ENCODE results near the gene TSPAN18. TPM values are rescaled to one million over a fixed set of nuclear protein-coding genes. Genes with fewer than 3 reads are reported as not detected.

TSPAN18 gene
- total and polyA plus RNA-seq, 3 donors from 2014 or later, result 2.1 to 11.1 (median 5.0) TPM

DNA sequence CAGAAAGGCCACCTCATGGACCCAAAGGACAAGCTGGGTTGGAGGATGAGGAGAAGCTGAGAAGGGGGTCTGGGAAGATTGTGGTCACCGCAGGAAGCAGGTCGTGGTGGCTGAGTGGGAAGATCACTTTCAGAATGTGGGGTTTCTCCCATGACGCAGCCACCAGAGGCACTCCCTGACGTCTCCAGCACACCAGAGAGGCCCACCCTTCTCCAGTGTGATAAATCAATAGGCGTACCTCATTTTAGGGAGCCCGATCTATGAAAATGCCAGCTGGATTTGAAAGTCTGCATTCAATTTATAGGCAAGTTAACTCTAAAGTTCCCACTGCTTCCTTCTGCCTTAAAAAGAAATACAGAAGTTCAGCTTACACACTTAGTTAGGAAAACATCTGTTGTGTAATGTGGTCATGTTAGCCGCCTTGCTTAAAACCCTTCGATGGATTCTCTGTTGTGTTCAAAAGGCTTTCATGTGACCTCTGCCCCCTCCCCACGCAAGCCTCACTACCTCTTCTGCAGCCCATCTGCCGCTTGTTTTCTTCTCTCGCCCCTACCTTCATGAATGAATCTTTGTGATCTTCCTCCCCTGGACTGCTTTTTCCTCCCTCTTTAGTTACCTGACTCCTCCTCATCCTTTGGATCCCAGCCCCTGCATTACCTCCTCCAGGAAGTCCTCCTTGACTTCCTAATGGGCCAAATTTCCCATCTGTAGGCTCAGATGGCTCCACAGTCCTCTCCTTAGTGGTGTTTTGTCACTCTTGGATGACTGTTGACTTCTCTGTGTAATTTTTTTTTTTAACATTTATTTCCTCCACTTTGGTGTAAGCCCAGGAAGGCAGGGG, 10.7 kb downstream of the TSPAN18 start:
- Histone ChIP-seq H3K36me3 (ENCODE audit: low read depth, missing control alignments) (no peaks in the 10 kb centered on the region), H3K27ac (no peak overlapping the region), H3K27me3 (no peaks in the 10 kb centered on the region), H3K4me3 (no peak overlapping the region), H3K4me1 (no peaks in the 10 kb centered on the region), H3K9me3 (no peaks in the 10 kb centered on the region)
- 79 to 81% methylated on average over 11 of the region's 11 CpGs for WGBS, 2 donors
- intact Hi-C loops (cut with DNase I; ENCODE audit: low total_unique reads), result no loop called here
- no peak for TF ChIP-seq POLR2A (IDR thresholded peaks at IDR 0.05)
- TF ChIP-seq, protein P1, sequence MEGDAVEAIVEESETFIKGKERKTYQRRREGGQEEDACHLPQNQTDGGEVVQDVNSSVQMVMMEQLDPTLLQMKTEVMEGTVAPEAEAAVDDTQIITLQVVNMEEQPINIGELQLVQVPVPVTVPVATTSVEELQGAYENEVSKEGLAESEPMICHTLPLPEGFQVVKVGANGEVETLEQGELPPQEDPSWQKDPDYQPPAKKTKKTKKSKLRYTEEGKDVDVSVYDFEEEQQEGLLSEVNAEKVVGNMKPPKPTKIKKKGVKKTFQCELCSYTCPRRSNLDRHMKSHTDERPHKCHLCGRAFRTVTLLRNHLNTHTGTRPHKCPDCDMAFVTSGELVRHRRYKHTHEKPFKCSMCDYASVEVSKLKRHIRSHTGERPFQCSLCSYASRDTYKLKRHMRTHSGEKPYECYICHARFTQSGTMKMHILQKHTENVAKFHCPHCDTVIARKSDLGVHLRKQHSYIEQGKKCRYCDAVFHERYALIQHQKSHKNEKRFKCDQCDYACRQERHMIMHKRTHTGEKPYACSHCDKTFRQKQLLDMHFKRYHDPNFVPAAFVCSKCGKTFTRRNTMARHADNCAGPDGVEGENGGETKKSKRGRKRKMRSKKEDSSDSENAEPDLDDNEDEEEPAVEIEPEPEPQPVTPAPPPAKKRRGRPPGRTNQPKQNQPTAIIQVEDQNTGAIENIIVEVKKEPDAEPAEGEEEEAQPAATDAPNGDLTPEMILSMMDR (IDR thresholded peaks at IDR 0.05), result no peak
- DNase-seq, result no peak

DNA sequence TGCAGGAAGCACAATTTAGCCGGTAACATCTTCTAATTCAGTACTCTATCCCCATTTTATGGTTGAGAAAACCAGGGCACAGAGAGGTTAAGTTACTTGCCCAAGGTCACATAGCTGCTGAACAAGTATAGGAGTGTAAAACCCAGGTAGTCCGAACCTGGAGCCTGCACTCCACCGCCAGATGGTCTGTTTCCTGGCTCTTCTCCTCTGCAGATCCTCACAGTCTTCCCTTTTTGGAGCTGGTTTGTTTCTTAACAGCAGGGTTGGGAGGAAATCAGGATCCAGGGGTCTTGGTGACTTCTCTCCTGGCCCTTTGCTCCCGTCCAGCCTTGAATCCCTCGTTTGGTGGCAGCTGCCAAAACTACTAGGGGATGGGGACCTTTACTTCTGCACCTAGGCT, 12.0 kb downstream of the TSPAN18 start:
- no peaks in the 10 kb centered on the region for H3K27me3 ChIP-seq
- WGBS, 2 donors, result 86 to 87% methylated on average over 5 of the region's 5 CpGs
- TF ChIP-seq POLR2A (IDR thresholded peaks at IDR 0.05), result no peak
- TF ChIP-seq, protein P1 (IDR thresholded peaks at IDR 0.05), result no peak
- no peaks in the 10 kb centered on the region for H3K9me3 ChIP-seq
- H3K4me3 ChIP-seq, result no peak overlapping the region
- no peak overlapping the region for H3K27ac ChIP-seq
- intact Hi-C loops (cut with DNase I; ENCODE audit: low total_unique reads), result no loop called here
- no peaks in the 10 kb centered on the region for H3K4me1 ChIP-seq
- no peaks in the 10 kb centered on the region for H3K36me3 ChIP-seq (ENCODE audit: low read depth, missing control alignments)
- no peak for DNase-seq

DNA sequence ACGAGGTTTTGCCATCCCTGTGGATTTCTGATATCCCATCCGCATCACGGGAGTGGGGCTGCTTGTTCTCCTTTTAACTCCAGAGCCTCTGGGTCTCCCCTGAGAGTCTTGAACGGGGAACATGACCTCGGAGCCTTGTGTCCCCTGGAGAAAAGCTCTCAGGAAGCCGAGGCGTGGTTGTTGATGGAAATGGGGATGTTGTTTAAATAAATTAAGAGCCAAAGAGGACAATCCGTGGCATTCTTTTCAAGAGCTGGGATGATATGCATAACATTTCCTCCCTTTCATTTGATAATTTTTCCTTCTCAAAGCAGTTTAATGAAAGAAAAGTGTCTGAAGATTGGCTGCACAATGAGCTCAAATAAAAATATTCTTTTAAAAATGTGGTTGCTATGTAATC, 14.2 kb downstream of the TSPAN18 start:
- TF ChIP-seq, protein P1 (IDR thresholded peaks at IDR 0.05), result no peak
- Histone ChIP-seq H3K4me1 (no peaks in the 10 kb centered on the region), H3K4me3 (no peak overlapping the region), H3K9me3 (no peaks in the 10 kb centered on the region), H3K27me3 (no peaks in the 10 kb centered on the region), H3K36me3 (ENCODE audit: low read depth, missing control alignments) (no peaks in the 10 kb centered on the region), H3K27ac (no peak overlapping the region)
- intact Hi-C loops (cut with DNase I; ENCODE audit: low total_unique reads), result no loop called here
- DNase-seq, result no peak
- 44 to 47% methylated on average over 8 of the region's 8 CpGs for WGBS, 2 donors

DNA sequence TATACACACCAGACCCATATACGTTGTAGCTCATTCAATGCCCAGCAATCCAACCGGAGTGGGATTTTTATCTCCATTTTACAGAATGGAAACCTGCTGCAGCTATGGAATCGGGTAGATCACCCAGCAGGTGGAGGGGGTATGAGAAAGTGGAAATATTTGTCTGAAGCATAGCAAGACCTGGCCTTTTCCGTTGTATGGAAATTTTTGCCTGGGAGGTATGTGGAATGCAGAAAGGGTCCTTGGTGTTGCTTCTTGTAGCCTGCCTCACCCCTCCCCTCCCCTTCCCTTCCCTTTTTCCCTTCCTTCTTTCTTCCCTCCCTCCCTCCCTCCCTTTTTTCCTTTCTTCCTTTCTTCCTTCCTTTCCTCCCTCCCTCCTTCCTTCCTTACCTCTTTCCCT, 15.2 kb downstream of the TSPAN18 start:
- 92 to 96% methylated on average over 4 of the region's 4 CpGs for WGBS, 2 donors
- H3K4me1 ChIP-seq, result no peaks in the 10 kb centered on the region

More for the DNA sequence above, 15.2 kb downstream of the TSPAN18 start:
- no peak overlapping the region for H3K4me3 ChIP-seq
- intact Hi-C loops (cut with DNase I; ENCODE audit: low total_unique reads), result no loop called here
- no peaks in the 10 kb centered on the region for H3K36me3 ChIP-seq (ENCODE audit: low read depth, missing control alignments)
- no peaks in the 10 kb centered on the region for H3K27me3 ChIP-seq
- no peaks in the 10 kb centered on the region for H3K9me3 ChIP-seq
- no peak overlapping the region for H3K27ac ChIP-seq
- DNase-seq, result no peak
- TF ChIP-seq, protein P1 (IDR thresholded peaks at IDR 0.05), result no peak
- no peak for TF ChIP-seq POLR2A (IDR thresholded peaks at IDR 0.05)
